ENCODE data around the gene DENND10. TPM values are rescaled to one million over a fixed set of nuclear protein-coding genes. Genes with fewer than 3 reads are reported as not detected.

The DENND10 gene
- total RNA-seq, 4 donors from 2014 or later: 57.1 to 103 (median 59.9) TPM

GRCh38 chr10:119119400-119119799 lies 15.5 kb downstream of the DENND10 start:
- no peaks in the 10 kb centered on the region for H3K9me3 ChIP-seq
- H3K4me3 ChIP-seq: no peak overlapping the region
- no peaks in the 10 kb centered on the region for H3K27me3 ChIP-seq
- TF ChIP-seq CTCF (IDR thresholded peaks at IDR 0.05): no peak
- no peak for TF ChIP-seq POLR2A (IDR thresholded peaks at IDR 0.05)
- TF ChIP-seq EP300 (IDR thresholded peaks at IDR 0.05; ENCODE audit: low read depth): no peak
- TF ChIP-seq POLR2AphosphoS5 (IDR thresholded peaks at IDR 0.05): no peak
- DNase-seq: no peak
- H3K36me3 ChIP-seq: peaks cover 0 to 46% (median 20%) of the 10 kb centered on the region in 4 donors
- in situ Hi-C loops (cut with MboI; ENCODE audit: low pct_ligation_motif_present in 1 of 4, low pct_unique_long_range_greater_than_20kb in 1 of 4, low sequenced_read_pairs in 3 of 4) (no loop called here), intact Hi-C loops (cut with DNase I; ENCODE audit: low total_unique reads) (no loop called here)
- H3K27ac ChIP-seq: no peak overlapping the region
- peaks cover 0 to 6% (median 0%) of the 10 kb centered on the region in 4 donors for H3K4me1 ChIP-seq
- WGBS, 2 donors (ENCODE audit: low coverage in 1 of 2): 94% methylated on average over 1 of the region's 1 CpG; no CpG with 5 or more reads in 1 of the 2 donors

DNA sequence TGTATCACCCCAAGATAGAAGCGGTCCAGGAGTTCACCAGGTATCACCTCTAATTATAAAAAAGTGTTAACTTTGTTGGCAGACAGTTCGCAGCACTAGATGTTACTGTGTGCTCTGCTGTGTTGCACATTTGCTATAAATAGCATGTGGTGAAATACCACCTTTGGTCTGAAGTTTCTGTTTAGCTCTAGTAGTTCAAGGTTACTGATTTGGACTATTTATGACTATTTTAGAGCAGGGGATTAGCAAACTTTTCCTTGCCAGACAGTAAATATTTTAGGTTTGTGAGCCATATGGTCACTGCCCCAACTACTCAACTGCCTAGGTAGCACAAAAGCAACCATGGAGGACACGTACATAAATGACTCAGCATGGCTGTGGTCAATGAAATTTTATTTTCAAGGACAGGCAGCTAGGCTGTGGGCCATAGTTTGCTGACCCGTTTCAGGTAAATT lies 16.5 kb downstream of the DENND10 start:
- H3K27ac ChIP-seq: peak overlapping the region; percentile 5 to 54 (median 37)
- TF ChIP-seq EP300 (IDR thresholded peaks at IDR 0.05; ENCODE audit: low read depth) (no peak), POLR2A (IDR thresholded peaks at IDR 0.05) (no peak), CTCF (IDR thresholded peaks at IDR 0.05) (no peak), POLR2AphosphoS5 (IDR thresholded peaks at IDR 0.05) (no peak)
- no peaks in the 10 kb centered on the region for H3K27me3 ChIP-seq
- no peak for DNase-seq
- WGBS, 2 donors (ENCODE audit: low coverage in 1 of 2): 73 to 89% methylated on average over 4 of the region's 4 CpGs
- in situ Hi-C loops (cut with MboI; ENCODE audit: low pct_ligation_motif_present in 1 of 4, low pct_unique_long_range_greater_than_20kb in 1 of 4, low sequenced_read_pairs in 3 of 4) (no loop called here), intact Hi-C loops (cut with DNase I; ENCODE audit: low total_unique reads) (no loop called here)
- no peaks in the 10 kb centered on the region for H3K4me1 ChIP-seq
- peaks cover 0 to 50% (median 25%) of the 10 kb centered on the region in 4 donors for H3K36me3 ChIP-seq
- no peaks in the 10 kb centered on the region for H3K9me3 ChIP-seq
- H3K4me3 ChIP-seq: no peak overlapping the region

DNA sequence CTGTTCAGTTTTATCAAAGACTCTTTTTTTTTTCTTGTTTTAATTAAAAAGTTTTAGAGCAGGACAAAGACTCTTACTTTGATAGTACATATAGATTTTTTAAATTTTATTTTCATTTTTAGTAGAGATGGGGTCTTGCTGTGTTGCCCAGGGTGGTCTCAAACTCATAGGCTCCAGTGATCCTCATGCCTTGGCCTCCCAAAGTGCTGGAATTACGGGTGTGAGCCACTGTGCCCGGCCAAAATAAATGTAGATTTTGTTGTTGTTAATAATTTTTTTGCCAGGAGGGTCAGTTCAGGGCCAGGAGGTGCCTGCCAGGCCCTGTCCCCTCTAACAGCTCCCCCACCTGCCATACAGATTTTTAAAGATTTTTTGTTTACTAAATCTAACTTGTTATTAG lies 17.0 kb downstream of the DENND10 start:
- no peaks in the 10 kb centered on the region for H3K4me1 ChIP-seq
- in situ Hi-C loops (cut with MboI; ENCODE audit: low pct_ligation_motif_present in 1 of 4, low pct_unique_long_range_greater_than_20kb in 1 of 4, low sequenced_read_pairs in 3 of 4) (no loop called here), intact Hi-C loops (cut with DNase I; ENCODE audit: low total_unique reads) (no loop called here)
- no peaks in the 10 kb centered on the region for H3K27me3 ChIP-seq
- no peak for DNase-seq
- TF ChIP-seq EP300 (IDR thresholded peaks at IDR 0.05; ENCODE audit: low read depth) (no peak), POLR2A (IDR thresholded peaks at IDR 0.05) (no peak), CTCF (IDR thresholded peaks at IDR 0.05) (no peak), POLR2AphosphoS5 (IDR thresholded peaks at IDR 0.05) (no peak)
- no peak overlapping the region for H3K4me3 ChIP-seq
- WGBS, 2 donors (ENCODE audit: low coverage in 1 of 2): 95% methylated on average over 2 of the region's 2 CpGs; no CpG with 5 or more reads in 1 of the 2 donors
- no peaks in the 10 kb centered on the region for H3K9me3 ChIP-seq
- peak overlapping the region; percentile 5 to 54 (median 37) for H3K27ac ChIP-seq
- peaks cover 0 to 54% (median 27%) of the 10 kb centered on the region in 4 donors for H3K36me3 ChIP-seq

- peaks cover 0 to 3% (median under 1%) of the 10 kb centered on the region in 4 donors for H3K4me1 ChIP-seq
- in situ Hi-C loops (cut with MboI; ENCODE audit: low pct_ligation_motif_present in 1 of 4, low pct_unique_long_range_greater_than_20kb in 1 of 4, low sequenced_read_pairs in 3 of 4) (loop anchor here in 1 of 4 donors (25.0 kb wide), 1 partner anchor 89 kb away; the partner anchor contains the start of gene NANOS1), intact Hi-C loops (cut with DNase I; ENCODE audit: low total_unique reads) (no loop called here)
- no peak overlapping the region for H3K27ac ChIP-seq
- no peak overlapping the region for H3K4me3 ChIP-seq
- TF ChIP-seq CTCF (IDR thresholded peaks at IDR 0.05) (no peak), POLR2AphosphoS5 (IDR thresholded peaks at IDR 0.05) (no peak), EP300 (IDR thresholded peaks at IDR 0.05; ENCODE audit: low read depth) (no peak), POLR2A (IDR thresholded peaks at IDR 0.05) (no peak)
- peaks cover 0 to 57% (median 22%) of the 10 kb centered on the region in 4 donors for H3K36me3 ChIP-seq
- no peaks in the 10 kb centered on the region for H3K9me3 ChIP-seq
- H3K27me3 ChIP-seq: no peaks in the 10 kb centered on the region
- 97 to 100% methylated on average over 2 of the region's 2 CpGs for WGBS, 2 donors (ENCODE audit: low coverage in 1 of 2)
- no peak for DNase-seq
These were observed 22.0 kb downstream of the DENND10 start for GRCh38 chr10:119125942-119126341.

All from transverse colon (tissue), 4 donors.